Stimulated activated CD4-positive, alpha-beta T cell treated with anti-CD3 and anti-CD28 coated beads, Interleukin-1b, Interleukin-23, amount 100 ng/mL, for 48 hours (primary cell): ENCODE measurements around the gene FHDC1.

Source experiments
- DNase-seq: peaks from one replicate; pipeline ENCODE4 v3.0.0-alpha.2; 2020

The FHDC1 gene

GRCh38 chr4:152937336-152938236 is 1.5 kb downstream of the FHDC1 start:
- DNase-seq: peak; percentile 6

DNA sequence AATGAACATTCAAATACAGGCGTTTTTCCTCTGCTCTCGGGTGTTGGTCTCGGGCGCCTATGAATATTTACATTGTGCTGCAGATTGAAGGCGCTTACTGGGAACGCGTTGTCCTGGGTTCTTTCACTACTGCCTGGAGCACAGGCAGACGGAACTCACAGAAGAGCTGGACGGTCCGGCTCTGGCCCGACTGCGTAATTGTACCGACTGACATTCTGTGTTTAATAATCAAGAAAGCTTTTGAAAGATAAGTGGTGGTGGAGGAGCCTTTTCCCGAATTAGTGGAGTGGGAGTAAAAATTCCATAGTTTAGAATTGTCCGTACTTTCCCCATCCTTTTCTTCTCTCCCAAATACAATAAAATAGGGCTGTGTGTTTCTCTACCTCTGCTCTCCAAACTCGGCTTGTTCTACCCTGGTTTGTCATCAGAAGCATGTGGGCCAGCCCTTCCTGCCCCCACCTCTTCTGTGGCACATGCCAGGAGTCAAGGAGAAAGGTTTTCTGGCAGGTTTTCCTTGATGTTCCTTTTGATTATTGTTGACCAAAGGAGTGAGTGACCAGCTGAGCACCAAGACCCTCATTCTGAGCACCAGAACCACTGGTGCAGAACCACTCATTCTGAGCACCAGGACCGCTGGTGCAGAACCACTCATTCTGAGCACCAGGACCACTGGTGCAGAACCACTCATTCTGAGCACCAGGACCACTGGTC is 2.3 kb downstream of the FHDC1 start:
- DNase-seq: no peak

GRCh38 chr4:152939621-152940020 is 3.5 kb downstream of the FHDC1 start:
- no peak for DNase-seq

GRCh38 chr4:152940461-152940860 is 4.3 kb downstream of the FHDC1 start:
- DNase-seq: no peak

DNA sequence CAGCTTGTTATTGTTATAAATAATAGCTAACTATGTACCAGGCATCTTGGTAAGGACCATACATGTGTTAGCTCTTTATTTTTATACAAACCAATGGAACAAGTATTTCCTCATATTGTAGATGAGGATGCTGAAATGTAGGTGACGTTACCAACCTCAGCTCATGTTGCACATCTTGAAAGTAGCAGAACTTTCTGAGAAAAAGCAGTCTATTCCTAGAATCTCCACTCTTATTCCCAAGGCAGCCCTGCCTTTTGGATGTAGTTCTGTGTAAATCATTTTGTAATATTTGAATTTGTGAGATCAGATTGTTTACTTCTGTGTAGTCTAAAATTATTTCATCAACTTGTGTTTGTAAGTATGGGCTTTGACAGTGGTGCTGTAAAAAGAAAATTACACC is 5.3 kb downstream of the FHDC1 start:
- no peak for DNase-seq

DNA sequence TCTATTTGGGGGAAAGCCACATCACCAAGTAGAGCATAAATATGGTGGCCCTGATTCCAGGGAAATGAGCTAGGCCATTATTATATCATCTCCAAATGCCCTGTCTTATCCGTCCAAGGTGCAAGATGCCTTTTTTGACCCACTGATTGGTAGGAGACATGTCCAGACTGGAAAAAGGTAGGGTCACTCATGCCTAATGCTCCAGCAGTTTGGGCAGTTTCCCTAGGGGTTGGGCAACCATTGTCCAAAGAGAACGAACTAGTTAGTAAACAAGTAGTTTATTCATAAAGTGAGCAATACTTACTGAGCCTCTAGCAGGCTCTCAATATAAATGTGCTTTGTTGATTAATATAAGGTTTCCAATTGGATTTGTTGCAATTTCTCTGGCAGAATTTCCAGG is 6.2 kb downstream of the FHDC1 start:
- DNase-seq: no peak

- DNase-seq: no peak
These were observed 7.5 kb downstream of the FHDC1 start for GRCh38 chr4:152943672-152944071.

DNA sequence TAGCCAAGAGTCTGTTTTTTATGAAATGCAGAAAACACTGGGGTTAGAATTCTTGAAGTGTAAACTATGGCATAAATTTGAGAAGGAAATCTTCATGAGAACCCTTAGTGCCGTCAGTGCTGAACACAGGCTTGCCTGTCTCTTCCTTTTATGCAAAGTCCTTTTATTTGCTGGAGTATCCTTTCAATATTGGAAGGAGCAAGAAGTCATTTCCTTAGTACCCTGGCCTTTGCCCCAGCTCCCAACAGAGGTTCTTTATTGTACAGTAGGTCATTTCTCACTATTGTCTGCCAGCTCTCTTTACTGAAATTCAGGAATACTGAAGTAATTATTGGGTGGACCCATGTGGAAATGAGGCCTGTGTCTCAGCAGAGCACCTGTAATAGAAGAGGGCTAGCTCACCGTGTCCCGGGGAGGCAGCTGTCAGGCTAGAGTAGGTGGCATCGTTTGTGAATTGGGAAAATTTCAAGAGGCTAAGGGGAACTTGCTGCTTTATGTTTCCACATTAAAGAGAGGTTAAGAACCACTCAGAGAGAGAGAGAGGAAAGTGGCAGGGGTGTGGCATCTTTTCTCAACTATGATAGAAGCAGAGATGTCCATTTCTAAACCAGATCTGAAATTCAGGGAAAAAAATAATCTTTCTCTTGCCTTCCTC is 8.7 kb downstream of the FHDC1 start:
- no peak for DNase-seq

DNA sequence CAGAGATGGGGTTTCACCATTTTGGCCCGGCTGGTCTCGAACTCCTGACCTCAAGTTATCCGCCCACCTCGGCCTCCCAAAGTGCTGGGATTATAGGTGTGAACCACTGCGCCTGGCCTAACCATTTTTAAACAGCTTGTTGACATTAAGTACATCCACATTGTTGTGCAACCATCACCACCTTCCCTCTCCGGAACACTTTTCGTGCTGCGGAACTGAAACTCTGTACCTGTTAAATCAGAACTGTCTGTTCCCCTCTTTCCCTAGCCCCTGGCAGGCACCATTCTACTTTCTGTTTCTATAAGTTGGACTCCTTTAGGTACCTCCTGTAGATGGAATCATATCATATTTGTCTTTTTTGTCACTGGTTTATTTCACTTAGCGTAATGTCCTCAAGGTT is 9.5 kb downstream of the FHDC1 start:
- no peak for DNase-seq

DNA sequence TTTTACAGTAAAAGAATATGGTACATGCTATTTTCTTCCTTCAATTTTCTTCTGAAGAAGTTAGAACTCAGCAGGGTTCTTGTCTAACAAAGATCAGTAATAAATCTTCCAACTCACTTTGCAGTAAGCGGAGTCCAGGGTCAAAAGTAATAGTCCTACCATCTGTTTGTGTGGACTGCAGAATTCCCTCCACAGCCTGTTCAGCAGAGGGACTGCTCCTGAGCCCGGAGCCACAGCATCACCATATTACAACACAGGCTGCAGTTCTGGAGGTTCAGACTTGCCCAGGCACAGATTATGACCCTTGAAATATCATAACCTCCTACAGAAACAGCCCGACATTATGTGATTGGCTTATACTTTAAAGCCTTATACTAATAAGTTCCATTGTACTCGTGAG is 10.3 kb downstream of the FHDC1 start:
- no peak for DNase-seq

DNA sequence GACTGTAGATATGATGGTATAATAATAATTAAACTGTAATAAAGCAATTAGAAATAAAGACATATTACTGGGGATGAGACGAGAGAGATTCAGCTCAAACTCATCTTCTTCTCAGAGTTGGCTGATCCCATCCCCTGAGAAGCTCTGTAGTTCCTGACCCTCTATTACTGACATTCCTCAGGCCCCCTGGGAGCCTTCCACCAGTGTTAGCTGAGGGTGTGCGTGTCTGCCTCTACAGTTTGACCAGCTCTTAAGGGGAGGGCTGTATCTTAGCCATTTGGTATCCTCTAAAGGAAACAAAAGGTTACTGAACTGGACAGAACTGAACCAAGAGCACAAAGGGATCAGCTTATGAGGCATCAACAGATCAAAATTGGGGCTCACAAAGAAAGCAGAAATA is 11.2 kb downstream of the FHDC1 start:
- DNase-seq: no peak

DNA sequence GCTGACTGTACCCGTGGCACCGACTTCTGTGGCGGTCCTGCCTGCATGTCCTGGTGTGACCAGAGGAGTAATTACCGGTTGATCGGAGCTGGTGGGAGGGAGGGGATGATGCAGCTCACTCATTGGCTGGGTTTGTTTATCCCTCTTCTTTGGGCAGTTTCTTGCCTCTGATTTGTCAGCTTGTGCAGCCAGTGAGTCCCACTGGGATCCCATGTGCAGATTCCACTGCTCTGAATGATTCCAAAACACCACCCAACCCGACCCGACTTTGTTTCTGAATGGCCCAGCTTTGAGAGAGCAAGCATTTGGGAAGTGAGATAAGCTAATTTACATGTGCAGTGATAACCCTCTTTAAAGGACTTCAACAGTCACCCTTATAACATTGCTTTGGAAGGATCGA is 13.8 kb downstream of the FHDC1 start:
- no peak for DNase-seq

DNA sequence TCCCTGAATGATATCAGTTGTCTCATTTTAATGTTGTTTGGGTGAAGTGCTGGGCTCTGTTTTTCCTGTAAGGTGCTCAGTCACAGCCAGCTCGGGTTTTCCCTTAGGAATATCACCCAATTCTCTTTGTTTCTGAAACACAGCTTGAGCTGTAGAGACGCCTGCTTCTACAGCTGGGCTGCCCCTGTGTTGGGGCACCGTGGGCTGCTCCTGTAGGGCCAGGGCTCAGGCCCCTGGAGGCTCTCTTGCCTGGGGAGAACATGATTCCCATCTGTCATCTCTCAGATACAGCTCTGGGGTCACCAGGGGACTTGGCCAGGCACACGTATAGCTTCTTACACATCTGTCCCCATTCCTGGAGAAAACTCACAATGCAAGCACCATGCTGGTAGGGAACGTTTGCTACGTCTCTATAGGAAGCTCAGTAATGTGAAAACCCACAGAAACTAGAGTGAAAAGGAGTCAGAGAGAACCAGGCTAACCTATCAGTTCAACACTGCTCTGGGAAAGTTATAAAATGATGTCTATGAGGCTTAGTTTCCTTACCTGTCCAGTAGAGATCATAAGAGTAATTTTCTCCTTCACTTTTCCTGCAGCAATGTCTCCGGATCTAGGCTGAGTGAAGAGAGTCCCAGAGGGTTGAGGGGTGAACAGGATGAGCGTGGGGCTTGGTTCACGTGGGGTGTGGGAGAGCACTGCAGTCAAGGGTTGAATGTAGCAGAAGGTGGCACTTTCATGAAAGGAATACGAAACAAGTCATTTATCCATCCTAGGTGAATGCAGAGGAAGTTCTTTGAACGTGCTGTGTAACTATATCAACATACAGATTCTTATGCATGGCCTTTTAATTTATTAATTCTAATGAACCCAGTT is 14.5 kb downstream of the FHDC1 start:
- no peak for DNase-seq

DNA sequence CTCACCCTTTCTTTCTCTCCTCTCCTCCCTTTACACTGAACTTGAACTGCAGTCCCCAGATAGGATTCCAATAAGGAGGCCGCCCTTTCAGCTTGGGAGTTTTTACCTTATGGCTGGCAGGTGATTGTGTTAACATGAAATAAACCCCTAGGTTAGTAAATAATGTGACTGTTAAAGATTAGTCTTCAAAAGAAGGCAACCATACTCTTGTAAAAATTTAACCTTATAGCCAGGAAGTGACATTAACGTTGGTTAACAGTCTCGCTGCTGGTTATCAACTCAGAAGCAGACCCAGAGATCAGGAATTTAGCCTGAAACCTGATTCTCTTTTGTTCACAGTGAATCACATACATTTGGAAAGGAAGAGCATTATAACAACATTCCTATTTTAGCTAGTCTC is 15.2 kb downstream of the FHDC1 start:
- DNase-seq: no peak

DNA sequence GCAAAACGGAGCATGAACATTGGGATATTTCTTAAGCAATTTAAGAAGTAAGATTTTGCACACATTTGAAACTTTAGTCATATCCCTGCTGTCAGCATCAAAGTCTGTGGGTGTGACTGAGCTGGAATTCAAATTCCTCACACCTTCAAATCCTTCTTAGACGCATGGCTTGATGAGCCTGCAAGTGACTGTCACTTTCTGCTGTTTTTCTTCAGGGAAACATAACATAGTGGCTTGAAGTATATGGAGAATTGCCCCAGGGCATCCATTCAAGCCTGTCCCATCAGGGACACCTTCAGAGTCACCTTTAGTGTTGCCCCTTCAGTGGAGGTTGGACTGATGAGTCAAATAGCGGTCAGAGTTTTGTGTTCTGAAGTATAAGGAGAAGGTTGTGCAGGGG is 17.4 kb downstream of the FHDC1 start:
- no peak for DNase-seq

- no peak for DNase-seq
These were observed 18.6 kb downstream of the FHDC1 start for GRCh38 chr4:152954741-152955140.

DNA sequence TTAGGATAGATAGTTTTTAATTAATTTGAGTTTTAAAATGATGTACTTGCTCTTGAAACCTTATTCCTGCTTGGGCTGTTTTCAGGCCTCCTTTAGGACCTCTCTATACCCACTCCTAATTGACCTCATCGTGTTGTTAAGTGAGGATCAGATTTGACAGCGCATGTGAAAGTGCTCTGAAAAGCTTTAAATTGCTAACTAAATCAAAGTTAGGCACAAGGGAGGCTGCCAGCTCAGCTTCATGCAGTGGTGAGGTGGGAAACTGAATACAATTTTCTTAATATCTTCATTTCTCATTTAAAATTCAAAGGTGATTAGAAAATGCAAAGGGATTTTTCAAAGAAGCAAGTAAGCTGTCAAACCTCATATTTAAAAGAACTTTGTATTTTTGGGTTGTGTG is 20.0 kb downstream of the FHDC1 start:
- DNase-seq: no peak

DNA sequence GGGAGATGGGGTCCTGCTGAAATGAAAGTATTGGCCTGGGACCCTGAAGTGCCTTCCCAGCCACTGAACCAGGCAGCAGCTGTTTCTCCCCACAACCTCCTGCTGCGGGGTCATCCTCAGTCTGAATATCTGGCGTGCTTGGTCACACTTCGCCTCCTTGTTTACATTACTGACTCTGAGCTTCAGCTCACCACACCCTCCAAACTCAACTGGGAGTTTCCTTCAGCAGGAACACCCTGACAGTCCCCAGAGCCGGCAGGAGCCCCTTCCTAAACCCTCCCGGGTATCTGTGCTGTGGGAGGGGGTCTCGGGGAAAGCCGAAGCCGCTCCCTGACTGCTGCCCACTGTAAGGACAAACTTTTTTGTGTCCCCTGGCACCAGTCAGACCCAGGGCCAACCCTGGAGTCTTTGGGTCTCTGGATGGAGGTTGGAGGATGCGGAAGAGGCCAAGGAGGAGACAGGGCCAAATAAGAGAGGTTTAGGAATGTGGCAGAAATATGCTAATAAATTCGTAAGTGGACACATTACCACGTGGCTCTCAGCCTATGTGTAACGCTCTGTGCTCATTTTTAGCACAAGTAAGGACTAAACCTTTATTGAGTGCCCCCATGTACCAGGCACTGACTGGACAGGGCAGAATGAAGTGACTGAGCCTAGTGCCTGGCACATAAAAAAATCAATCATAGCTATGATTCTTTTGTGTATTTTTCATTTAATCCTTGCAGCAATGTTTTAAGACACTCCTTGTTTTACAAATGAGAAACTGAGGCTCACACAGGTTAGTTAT is 20.7 kb downstream of the FHDC1 start:
- no peak for DNase-seq

DNA sequence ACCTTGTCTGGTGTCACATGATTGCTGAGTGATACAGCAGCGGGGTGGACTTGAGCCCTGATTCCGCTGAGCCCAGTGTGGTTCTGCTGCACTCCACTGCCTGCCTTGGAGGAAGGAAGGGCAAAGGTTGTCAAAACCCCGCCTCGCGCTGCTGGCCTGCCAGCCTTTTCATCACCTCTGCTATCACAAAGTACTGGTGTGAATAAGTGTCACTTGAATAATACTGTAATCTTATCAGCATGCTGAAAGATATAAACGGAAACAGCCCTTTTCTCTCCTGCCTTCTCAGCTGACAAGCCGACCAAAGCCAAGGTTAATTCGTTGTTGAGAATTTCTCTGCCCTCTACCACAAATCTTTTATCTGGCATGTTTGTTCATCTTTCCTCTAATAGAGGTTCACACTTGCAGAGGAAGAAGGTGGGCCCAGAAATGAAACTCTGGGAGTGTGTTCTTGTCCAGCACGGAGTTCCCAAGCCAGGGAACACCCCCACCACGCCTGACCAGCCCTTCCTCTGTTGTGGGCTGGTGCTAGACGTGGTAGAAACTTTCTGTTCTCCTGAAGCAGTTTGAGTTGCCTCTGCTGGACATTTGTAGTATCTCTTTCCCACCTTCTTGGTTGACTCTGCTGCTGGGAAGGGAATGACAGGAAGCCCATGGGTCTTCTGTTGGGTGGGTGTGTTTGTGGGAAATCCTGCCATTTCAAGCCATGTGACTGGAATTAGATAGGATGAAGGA is 21.5 kb downstream of the FHDC1 start:
- no peak for DNase-seq

DNA sequence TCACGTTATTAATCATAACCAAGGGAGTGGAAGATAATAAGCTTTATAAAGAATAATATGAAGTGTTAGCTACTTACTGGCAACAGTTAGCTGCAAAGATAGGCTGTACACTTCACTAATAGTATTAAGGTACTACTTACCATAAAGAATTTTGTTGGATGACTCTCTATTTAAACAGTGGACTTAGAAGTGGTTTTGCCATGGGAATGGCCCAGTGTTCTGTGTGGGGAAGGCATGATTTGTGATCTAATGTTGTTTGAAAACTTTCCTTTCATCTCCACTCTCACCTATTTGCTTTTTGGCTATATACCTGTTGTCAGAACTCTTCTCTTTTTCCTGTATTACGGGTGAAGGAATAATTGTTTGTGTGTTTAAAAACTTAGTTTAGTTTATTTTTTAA is 23.0 kb downstream of the FHDC1 start:
- no peak for DNase-seq

DNA sequence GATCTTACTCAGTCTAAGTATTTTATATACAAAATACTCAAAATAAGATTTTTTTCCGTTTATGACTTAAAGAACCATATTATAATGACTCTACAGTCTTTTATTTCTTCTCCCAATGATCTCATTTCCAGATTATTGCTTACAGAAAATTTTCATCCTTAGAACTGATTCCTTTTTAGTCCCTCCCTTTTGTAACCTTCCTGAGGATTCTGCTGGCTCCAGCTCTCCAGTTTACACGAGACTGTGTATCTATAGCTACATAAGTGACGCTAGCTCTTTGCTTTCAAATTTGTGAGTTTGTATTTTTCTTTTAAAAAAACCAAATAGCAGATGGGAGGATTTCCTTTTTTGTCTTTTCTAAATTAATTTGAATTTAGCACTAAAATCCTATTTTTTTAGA is 24.0 kb downstream of the FHDC1 start:
- DNase-seq: no peak
